ENCODE results near the gene FARS2.

The FARS2 gene

GRCh38 chr6:5745081-5745480, 483.8 kb downstream of the FARS2 start:
- no peak for TF ChIP-seq CTCF (IDR thresholded peaks at IDR 0.05; ENCODE audit: low read depth, low read length, missing control alignments)

GRCh38 chr6:5746053-5746758, 484.9 kb downstream of the FARS2 start:
- H3K4me3 ChIP-seq (ENCODE audit: low read depth, low read length) = no peak overlapping the region
- no peak for DNase-seq (ENCODE audit: low read depth)
- no peak for TF ChIP-seq CTCF (IDR thresholded peaks at IDR 0.05; ENCODE audit: low read depth, low read length, missing control alignments)

More at GRCh38 chr6:5745081-5745480, 483.8 kb downstream of the FARS2 start:
- DNase-seq (ENCODE audit: low read depth) = no peak
- no peak overlapping the region for H3K4me3 ChIP-seq (ENCODE audit: low read depth, low read length)

GRCh38 chr6:5746759-5747130, 485.4 kb downstream of the FARS2 start:
- no peak for DNase-seq (ENCODE audit: low read depth)
- H3K4me3 ChIP-seq (ENCODE audit: low read depth, low read length) = no peak overlapping the region
- no peak for TF ChIP-seq CTCF (IDR thresholded peaks at IDR 0.05; ENCODE audit: low read depth, low read length, missing control alignments)

- H3K4me3 ChIP-seq (ENCODE audit: low read depth, low read length) = no peak overlapping the region
- no peak for DNase-seq (ENCODE audit: low read depth)
- TF ChIP-seq CTCF (IDR thresholded peaks at IDR 0.05; ENCODE audit: low read depth, low read length, missing control alignments) = no peak
Observed at GRCh38 chr6:5747379-5747778, 486.1 kb downstream of the FARS2 start.

- no peak for TF ChIP-seq CTCF (IDR thresholded peaks at IDR 0.05; ENCODE audit: low read depth, low read length, missing control alignments)
- DNase-seq (ENCODE audit: low read depth) = no peak
- no peak overlapping the region for H3K4me3 ChIP-seq (ENCODE audit: low read depth, low read length)
Observed at GRCh38 chr6:5749016-5749650, 487.8 kb downstream of the FARS2 start.

GRCh38 chr6:5749651-5750215, 488.4 kb downstream of the FARS2 start:
- H3K4me3 ChIP-seq (ENCODE audit: low read depth, low read length) = no peak overlapping the region
- DNase-seq (ENCODE audit: low read depth) = no peak
- no peak for TF ChIP-seq CTCF (IDR thresholded peaks at IDR 0.05; ENCODE audit: low read depth, low read length, missing control alignments)

All from GM12864 (cell line).